Neuronal stem cell (in vitro differentiated cells): Measurements from ENCODE around the gene LRCH3. TPM values are rescaled to one million over a fixed set of nuclear protein-coding genes. Genes with fewer than 3 reads are reported as not detected.

ENCODE experiments used
- small RNA-seq: library from polyadenylated mRNA; stranded (forward); fragments of <200 nt; extraction: miRNeasy Mini kit (QIAGEN cat#:217004); gene quantifications from one replicate; pipeline ENCODE3, GENCODE V24; 2013; ENCODE audit not compliant: insufficient read depth

LRCH3 gene

Small RNA genes lying within 50 kb of the gene (small RNA-seq; reads per million reads assigned to genes)
- not detected for gene RNU6-858P
